KG1 (cell line): ENCODE results near the gene PRR13.
"Not testable (repeated sequence)": the region's sequence is repeated elsewhere in the genome, so short reads cannot be mapped to it uniquely, and the experiment has no call there.

Source experiments
- DNase-seq: peaks from one replicate; lab custom pipeline; 2025; lab: John Stamatoyannopoulos, UW

Gene PRR13, protein sequence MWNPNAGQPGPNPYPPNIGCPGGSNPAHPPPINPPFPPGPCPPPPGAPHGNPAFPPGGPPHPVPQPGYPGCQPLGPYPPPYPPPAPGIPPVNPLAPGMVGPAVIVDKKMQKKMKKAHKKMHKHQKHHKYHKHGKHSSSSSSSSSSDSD

DNA sequence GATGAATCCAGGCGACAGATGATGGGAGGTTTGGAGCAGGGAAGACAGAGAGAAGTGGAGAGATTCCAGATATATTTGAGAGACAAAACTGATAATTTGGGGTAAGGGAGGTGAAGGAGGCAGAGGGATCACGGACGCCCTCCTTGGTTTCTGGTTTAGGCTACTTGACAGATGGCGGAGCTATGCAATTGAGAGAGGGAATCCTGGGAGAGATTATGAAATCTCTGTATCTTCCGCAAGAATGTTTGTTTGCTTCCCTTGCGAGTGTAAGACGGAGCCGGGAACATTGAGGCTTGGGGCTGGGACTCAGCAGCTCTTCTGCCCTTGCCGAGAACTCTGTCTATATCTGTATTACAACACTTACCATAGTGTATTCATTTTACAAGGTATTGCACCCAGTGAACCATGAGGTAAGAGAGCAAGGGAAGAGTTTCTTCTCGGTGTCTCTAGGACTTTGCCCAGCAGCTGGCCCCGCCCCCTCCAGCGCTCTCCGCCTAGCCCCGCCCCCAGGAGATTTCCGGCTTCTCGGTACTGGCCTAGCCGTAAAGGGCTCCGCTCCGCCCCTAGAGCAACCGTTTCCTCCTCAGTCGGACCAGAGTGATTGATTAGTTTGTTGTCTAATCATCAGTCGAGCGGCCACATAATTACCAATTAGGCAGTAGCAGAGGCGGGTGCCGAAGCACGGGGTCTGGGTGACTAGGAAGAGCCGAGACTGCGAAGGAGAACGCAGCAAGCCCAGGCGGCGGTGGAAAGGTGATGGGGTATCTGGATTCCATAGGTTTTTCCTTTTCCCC lies at the start of gene PRR13:
PRR13 (plus strand) TSS at position 695 of the 794 bp plus-strand sequence. CDS start 981 bp downstream, outside the sequence.
- peak; percentile 71 for DNase-seq

GRCh38 chr12:53399896-53400295 lies 41.6 kb upstream of the PRR13 start:
- DNase-seq = no peak

DNA sequence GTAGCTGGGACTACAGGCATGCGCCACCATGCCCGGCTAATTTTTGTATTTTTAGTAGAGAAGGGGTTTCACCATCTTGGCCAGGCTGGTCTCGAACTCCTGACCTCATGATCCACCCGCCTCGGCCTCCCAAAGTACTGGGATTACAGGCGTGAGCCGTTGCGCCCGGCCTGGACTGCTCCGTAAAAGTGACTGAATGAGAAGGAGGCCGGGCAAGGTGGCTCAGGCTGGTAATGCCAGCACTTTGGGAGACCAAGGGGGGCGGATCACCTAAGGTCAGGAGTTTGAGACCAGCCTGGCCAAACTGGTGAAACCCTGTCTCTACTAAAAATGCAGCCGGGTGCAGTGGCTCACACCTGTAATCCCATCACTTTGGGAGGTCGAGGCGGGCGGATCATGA lies 39.2 kb upstream of the PRR13 start:
- not testable (repeated sequence) for DNase-seq

DNA sequence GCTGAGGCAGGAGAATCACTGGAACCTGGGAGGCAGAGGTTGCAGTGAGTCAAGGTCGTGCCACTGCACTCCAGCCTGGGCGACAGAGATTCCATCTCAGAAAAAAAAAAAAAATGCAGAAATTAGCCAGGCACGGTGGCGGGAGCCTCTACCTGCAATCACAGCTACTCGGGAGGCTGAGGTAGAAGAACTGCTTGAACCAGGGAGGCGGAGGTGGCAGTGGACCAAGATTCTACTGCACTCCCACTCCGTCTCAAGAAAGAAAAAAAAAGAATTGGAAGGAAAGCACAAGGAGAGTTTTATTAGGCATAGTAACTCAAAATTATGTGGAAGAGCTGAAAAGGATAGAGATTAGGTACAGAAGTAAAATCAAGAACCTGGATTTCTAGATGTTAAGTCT lies 38.7 kb upstream of the PRR13 start:
- DNase-seq = no peak

DNA sequence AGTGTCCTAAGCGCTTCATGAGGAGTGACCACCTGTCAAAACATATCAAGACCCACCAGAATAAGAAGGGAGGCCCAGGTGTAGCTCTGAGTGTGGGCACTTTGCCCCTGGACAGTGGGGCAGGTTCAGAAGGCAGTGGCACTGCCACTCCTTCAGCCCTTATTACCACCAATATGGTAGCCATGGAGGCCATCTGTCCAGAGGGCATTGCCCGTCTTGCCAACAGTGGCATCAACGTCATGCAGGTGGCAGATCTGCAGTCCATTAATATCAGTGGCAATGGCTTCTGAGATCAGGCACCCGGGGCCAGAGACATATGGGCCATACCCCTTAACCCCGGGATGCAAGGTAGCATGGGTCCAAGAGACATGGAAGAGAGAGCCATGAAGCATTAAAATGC lies 30.6 kb upstream of the PRR13 start:
- DNase-seq = no peak

DNA sequence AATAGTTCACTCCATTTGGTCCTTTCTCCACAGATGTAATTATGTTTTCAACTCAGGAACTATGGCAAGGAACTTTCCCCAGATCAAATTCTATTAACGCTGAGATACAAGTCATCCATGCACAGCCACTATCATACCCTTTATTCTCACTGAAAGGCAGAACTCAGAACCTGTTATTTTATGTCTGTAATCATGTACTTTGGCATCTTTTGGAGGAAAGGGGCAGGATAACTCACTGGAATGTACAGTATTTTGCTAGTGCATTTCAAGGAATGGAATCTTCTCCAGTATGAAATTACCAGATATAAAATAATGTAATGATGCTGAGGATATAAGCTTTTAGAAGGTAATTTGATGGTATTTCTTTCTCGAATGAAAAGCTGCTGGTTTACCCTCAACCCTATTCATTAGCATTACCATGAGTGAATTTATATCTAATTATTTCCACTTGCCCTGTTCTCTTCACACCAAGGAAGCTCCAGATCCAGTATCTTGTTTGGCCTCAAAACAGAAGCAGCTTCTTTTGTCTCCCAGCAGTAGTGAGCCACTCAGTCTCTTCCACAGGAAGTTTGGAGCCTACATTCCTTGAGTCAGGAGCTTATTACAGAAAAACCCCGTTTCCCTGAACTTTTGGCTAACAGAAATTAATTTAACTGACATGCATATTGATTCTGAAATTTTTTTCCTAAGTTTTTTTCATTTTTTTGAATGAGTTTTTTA lies 27.9 kb upstream of the PRR13 start:
- DNase-seq = no peak

- DNase-seq = no peak
Observed at GRCh38 chr12:53414756-53415417, 26.6 kb upstream of the PRR13 start.

- not testable (repeated sequence) for DNase-seq
Observed at GRCh38 chr12:53415752-53416389, 25.7 kb upstream of the PRR13 start.

DNA sequence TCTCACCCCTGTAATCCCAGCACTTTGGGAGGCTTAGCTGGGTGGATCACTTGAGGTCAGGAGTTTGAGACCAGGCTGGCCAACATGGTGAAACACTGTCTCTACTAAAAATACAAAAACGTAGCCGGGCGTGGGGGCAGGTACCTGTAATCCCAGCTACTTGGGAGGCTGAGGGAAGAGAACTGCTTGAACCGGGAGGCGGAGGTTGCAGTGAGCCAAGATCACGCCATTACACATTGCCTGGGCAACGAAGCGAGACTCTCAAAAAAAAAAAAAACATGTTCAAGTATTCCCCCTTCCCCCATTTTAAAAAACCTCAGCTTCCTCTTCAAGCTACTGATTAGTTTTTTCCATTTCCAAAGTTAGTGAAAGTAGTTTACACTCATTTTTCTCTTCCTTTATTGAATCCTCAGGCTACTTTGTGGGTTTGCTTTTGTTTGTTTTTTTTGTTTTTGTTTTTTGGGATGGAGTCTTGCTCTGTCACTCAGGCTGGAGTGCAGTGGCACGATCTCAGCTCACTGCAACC lies 24.2 kb upstream of the PRR13 start:
- DNase-seq = not testable (repeated sequence)

DNA sequence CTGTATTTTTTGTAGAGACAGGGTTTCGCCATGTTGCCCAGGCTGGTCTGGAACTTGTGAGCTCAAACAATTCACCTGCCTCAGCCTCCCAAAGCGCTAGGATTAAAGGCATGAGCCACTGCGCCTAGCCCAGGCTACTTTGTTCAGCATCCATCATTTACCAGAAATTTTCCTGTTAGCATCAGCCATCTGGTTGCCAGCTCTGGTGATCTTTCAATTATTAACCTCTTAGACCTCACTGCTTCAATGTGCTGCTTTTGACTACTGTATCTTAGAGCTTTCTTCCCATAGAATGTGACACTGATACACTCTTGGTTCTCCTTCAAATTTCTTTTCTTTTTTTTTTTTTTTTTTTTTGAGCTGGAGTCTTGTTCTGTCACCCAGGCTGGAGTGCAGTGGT lies 23.3 kb upstream of the PRR13 start:
- DNase-seq = no peak

DNA sequence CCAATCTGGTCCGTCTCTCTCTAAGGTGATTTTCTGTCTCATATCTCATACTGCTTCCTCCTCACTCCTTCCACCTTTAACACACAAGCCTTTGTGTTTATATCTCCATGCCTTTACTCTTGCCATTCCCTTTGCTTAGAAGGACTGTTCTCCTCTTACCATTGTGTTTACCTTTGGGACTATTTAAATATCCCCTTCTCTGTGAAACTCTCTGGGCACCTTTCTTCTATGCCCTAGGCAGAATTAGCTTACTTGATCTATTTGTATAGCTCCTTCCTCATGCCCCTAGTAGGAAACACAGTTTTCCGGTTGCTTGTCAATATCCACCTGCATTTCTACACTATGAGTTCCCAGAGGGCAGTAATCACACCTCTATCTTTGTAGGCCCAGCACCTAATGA lies 21.8 kb upstream of the PRR13 start:
- DNase-seq = no peak

GRCh38 chr12:53422247-53422646 lies 19.3 kb upstream of the PRR13 start:
- DNase-seq = not testable (repeated sequence)

DNA sequence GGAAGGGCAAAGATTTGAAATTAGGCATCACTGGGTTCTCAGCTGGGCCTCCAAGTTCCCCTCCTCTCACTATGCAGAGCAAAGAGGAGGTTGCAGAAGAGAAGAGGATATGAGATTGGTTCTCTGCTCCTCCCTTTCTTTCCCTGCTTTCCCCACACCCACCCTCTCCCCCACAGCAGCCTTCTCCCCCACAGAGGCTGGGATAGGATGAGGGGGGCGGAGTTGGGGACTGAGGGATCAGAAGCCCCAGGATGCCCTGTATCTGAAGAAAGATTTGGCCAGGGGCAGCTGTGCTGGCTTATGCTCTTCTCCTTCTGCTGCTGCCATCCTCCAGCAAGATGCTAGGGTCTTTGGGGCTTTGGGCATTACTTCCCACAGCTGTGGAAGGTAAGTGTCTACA lies 17.9 kb upstream of the PRR13 start, which contains the start of gene AMHR2:
AMHR2 (plus strand) TSS at position 259 of the 400 bp plus-strand sequence; CDS start at position 339, 80 bp downstream.
- no peak for DNase-seq

DNA sequence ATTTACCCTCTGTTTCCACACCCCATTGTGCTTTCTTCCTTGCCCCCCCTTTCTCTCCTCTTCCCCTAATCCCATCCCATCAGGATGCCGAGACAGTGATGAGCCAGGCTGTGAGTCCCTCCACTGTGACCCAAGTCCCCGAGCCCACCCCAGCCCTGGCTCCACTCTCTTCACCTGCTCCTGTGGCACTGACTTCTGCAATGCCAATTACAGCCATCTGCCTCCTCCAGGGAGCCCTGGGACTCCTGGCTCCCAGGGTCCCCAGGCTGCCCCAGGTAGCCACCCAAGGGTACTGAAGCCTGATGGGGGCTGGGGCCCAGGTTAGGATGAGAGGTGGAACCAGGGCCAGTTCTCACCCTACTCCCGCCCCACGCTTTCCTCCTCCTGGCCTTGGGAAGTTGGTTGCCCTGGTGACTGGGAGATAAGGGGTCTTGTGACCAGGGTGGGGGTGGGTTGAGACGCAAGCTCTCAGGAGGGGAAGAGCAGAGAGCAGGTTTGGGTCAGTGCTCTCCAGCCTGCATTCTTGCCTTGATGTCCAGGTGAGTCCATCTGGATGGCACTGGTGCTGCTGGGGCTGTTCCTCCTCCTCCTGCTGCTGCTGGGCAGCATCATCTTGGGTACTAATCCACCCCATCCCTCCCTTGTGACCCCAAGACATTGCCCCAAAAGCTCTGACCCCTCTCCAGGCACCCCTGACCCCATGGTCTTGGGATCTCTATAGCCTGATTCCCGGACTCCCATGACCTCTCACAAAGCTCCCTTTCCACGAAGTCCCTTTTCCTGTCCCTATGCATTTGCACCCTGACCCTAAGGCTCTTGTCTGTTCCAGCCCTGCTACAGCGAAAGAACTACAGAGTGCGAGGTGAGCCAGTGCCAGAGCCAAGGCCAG lies 16.7 kb upstream of the PRR13 start:
- DNase-seq = no peak

GRCh38 chr12:53425515-53426150 lies 15.9 kb upstream of the PRR13 start:
- DNase-seq = no peak

GRCh38 chr12:53427905-53428594 lies 13.5 kb upstream of the PRR13 start:
- no peak for DNase-seq

DNA sequence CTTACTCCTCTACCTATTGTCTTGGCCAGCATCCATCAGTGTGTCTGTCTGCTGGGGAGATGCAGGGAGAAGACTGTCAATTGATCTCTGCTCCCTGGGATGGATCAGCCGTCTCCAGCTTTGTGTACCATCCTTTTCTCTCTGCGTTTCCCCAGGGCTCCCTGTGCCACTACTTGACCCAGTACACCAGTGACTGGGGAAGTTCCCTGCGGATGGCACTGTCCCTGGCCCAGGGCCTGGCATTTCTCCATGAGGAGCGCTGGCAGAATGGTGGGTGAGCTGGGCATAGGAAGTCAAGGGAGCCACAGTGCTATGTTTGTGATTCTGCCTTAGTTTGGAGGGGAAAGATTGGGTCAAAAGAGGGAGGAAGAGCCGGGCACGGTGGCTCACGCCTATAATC lies 12.8 kb upstream of the PRR13 start:
- no peak for DNase-seq

DNA sequence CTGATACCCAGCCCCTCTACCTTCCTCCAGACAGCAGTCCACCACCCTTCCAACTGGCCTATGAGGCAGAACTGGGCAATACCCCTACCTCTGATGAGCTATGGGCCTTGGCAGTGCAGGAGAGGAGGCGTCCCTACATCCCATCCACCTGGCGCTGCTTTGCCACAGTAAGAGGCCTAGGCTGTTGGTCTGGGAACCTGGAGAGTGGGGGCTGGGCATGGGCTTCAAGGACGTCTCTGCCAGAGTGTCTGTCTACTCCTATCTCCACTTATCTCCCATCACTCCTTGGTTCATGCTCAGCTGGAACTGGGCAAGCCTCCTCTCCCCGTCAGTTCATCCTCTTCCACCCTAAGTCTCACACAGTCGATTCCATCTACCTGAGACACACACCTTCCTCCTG lies 11.4 kb upstream of the PRR13 start:
- no peak for DNase-seq

GRCh38 chr12:53431187-53431586 lies 10.3 kb upstream of the PRR13 start:
- no peak for DNase-seq
